ENCODE measurements around the gene TECPR1.
A peak's percentile ranks its signal among the peaks of the same experiment; 100 is the strongest.

Gene TECPR1

GRCh38 chr7:98202367-98203195 is 49.5 kb downstream of the TECPR1 start:
- peaks cover 7% of the 10 kb centered on the region for H3K79me2 ChIP-seq (ENCODE audit: insufficient read depth, low read depth)
- peak overlapping the region; percentile 95 for H3K27ac ChIP-seq
- no peaks in the 10 kb centered on the region; the same call in 1 of the 2 replicates for H3K36me3 ChIP-seq (ENCODE audit: insufficient read depth)
- peaks cover 50% of the 10 kb centered on the region for H3K4me1 ChIP-seq (ENCODE audit: low read depth, poor library complexity, severe bottlenecking)
- H2AFZ ChIP-seq (ENCODE audit: low read depth): peak overlapping the region; percentile 72
- H4K20me1 ChIP-seq (ENCODE audit: insufficient read depth): no peaks in the 10 kb centered on the region
- no peaks in the 10 kb centered on the region for H3K27me3 ChIP-seq (ENCODE audit: insufficient read depth, low read depth)
- H3K4me3 ChIP-seq (IDR thresholded peaks at IDR 0.05; ENCODE audit: insufficient read depth, low read depth, low read length): no peak overlapping the region
- no peak for TF ChIP-seq CTCF (conservative IDR thresholded peaks at IDR 0.05; ENCODE audit: low read depth, low read length)
- peak overlapping the region; percentile 84 for H3K9ac ChIP-seq
- H3K4me2 ChIP-seq: peak overlapping the region; percentile 79

- H3K36me3 ChIP-seq (ENCODE audit: insufficient read depth): no peaks in the 10 kb centered on the region; the same call in 1 of the 2 replicates
- H3K79me2 ChIP-seq (ENCODE audit: insufficient read depth, low read depth): peaks cover 7% of the 10 kb centered on the region
- H4K20me1 ChIP-seq (ENCODE audit: insufficient read depth): no peaks in the 10 kb centered on the region
- no peak overlapping the region for H3K4me3 ChIP-seq (IDR thresholded peaks at IDR 0.05; ENCODE audit: insufficient read depth, low read depth, low read length)
- no peak for TF ChIP-seq CTCF (conservative IDR thresholded peaks at IDR 0.05; ENCODE audit: low read depth, low read length)
- H3K4me2 ChIP-seq: no peak overlapping the region
- H2AFZ ChIP-seq (ENCODE audit: low read depth): no peak overlapping the region
- H3K27ac ChIP-seq: no peak overlapping the region
- peaks cover 50% of the 10 kb centered on the region for H3K4me1 ChIP-seq (ENCODE audit: low read depth, poor library complexity, severe bottlenecking)
- no peak overlapping the region for H3K9ac ChIP-seq
- H3K27me3 ChIP-seq (ENCODE audit: insufficient read depth, low read depth): no peaks in the 10 kb centered on the region
Observed at GRCh38 chr7:98200364-98200763, 51.7 kb downstream of the TECPR1 start.

GRCh38 chr7:98199131-98199530 is 52.9 kb downstream of the TECPR1 start:
- Histone ChIP-seq H3K9ac (no peak overlapping the region), H3K4me3 (IDR thresholded peaks at IDR 0.05; ENCODE audit: insufficient read depth, low read depth, low read length) (no peak overlapping the region), H3K36me3 (ENCODE audit: insufficient read depth) (no peaks in the 10 kb centered on the region), H3K27ac (no peak overlapping the region), H2AFZ (ENCODE audit: low read depth) (no peak overlapping the region), H3K79me2 (ENCODE audit: insufficient read depth, low read depth) (peaks cover 7% of the 10 kb centered on the region), H4K20me1 (ENCODE audit: insufficient read depth) (no peaks in the 10 kb centered on the region), H3K27me3 (ENCODE audit: insufficient read depth, low read depth) (no peaks in the 10 kb centered on the region), H3K4me2 (no peak overlapping the region), H3K4me1 (ENCODE audit: low read depth, poor library complexity, severe bottlenecking) (peaks cover 44% of the 10 kb centered on the region)
- no peak for TF ChIP-seq CTCF (conservative IDR thresholded peaks at IDR 0.05; ENCODE audit: low read depth, low read length)

GRCh38 chr7:98196706-98197605 is 55.1 kb downstream of the TECPR1 start:
- Histone ChIP-seq H4K20me1 (ENCODE audit: insufficient read depth) (no peaks in the 10 kb centered on the region), H3K79me2 (ENCODE audit: insufficient read depth, low read depth) (no peaks in the 10 kb centered on the region; the same call in 1 of the 2 replicates), H3K4me1 (ENCODE audit: low read depth, poor library complexity, severe bottlenecking) (peaks cover 24% of the 10 kb centered on the region), H3K27me3 (ENCODE audit: insufficient read depth, low read depth) (no peaks in the 10 kb centered on the region), H2AFZ (ENCODE audit: low read depth) (no peak overlapping the region), H3K36me3 (ENCODE audit: insufficient read depth) (peaks cover 10% of the 10 kb centered on the region; the same call in 1 of the 2 replicates), H3K4me3 (IDR thresholded peaks at IDR 0.05; ENCODE audit: insufficient read depth, low read depth, low read length) (no peak overlapping the region), H3K9ac (no peak overlapping the region), H3K27ac (no peak overlapping the region), H3K4me2 (no peak overlapping the region)
- no peak for TF ChIP-seq CTCF (conservative IDR thresholded peaks at IDR 0.05; ENCODE audit: low read depth, low read length)
